Type B pancreatic cell (in vitro differentiated cells): ENCODE data around the gene C14orf132. TPM values are rescaled to one million over a fixed set of nuclear protein-coding genes. Genes with fewer than 3 reads are reported as not detected.
A peak's percentile ranks its signal among the peaks of the same experiment; 100 is the strongest.

ENCODE experiments used
- DNase-seq: peaks from one replicate; pipeline ENCODE4 v3.0.0; 2021; ENCODE audit warnings: mixed read lengths; ENCODE audit not compliant: unreplicated experiment; ENCODE audit errors: extremely low spot score
- H3K27ac Mint-ChIP-seq: 2 replicates; pipeline ENCODE4 v1.8.0; 2021; ENCODE audit warnings: mild to moderate bottlenecking, mixed read lengths
- H3K27me3 Mint-ChIP-seq: 2 replicates; pipeline ENCODE4 v1.8.0; 2021; ENCODE audit warnings: mixed read lengths
- H3K36me3 Mint-ChIP-seq: 2 replicates; pipeline ENCODE4 v1.8.0; 2021; ENCODE audit warnings: mixed read lengths
- H3K4me1 Mint-ChIP-seq: one replicate; pipeline ENCODE4 v1.8.0; 2021; ENCODE audit warnings: mixed read lengths; ENCODE audit not compliant: unreplicated experiment
- H3K4me3 Mint-ChIP-seq: 2 replicates; pipeline ENCODE4 v1.8.0; 2021; ENCODE audit warnings: mild to moderate bottlenecking, mixed read lengths
- H3K9me3 Mint-ChIP-seq: 2 replicates; pipeline ENCODE4 v1.8.0; 2021; ENCODE audit warnings: mixed read lengths
- CTCF ChIP-seq: fragments of 200-600 bp; sonication (generic); conservative IDR thresholded peaks from 2 replicates; pipeline ENCODE4 v1.5.0; 2021; ENCODE audit warnings: antibody characterized with exemption, mild to moderate bottlenecking
- total RNA-seq: library from RNA; stranded (reverse); gene quantifications from 2 replicates; pipeline ENCODE4 v1.2.1, GENCODE V29; 2021; ENCODE audit warnings: low replicate concordance

Gene C14orf132
- total RNA-seq, 1 donor from 2014 or later: 57.4 TPM

- H3K4me3 Mint-ChIP-seq: peak overlapping the region; percentile 46
Observed at GRCh38 chr14:96042248-96042930, 3.2 kb downstream of the C14orf132 start.

GRCh38 chr14:96046630-96047029 lies 7.5 kb downstream of the C14orf132 start:
- Mint-ChIP-seq H3K4me1 (peaks cover 9% of the 10 kb centered on the region), H3K27ac (no peak overlapping the region), H3K27me3 (peaks cover 5% of the 10 kb centered on the region), H3K36me3 (peaks cover 17% of the 10 kb centered on the region), H3K4me3 (no peak overlapping the region), H3K9me3 (no peaks in the 10 kb centered on the region)
- DNase-seq: no peak
- no peak for TF ChIP-seq CTCF

More at GRCh38 chr14:96042248-96042930, 3.2 kb downstream of the C14orf132 start:
- DNase-seq: no peak
- H3K27ac Mint-ChIP-seq: peak overlapping the region; percentile 10
- TF ChIP-seq CTCF: no peak
- peaks cover 31% of the 10 kb centered on the region for H3K27me3 Mint-ChIP-seq
- peaks cover 22% of the 10 kb centered on the region for H3K36me3 Mint-ChIP-seq
- peaks cover 22% of the 10 kb centered on the region for H3K4me1 Mint-ChIP-seq
- H3K9me3 Mint-ChIP-seq: no peaks in the 10 kb centered on the region

- DNase-seq: no peak
- H3K27ac Mint-ChIP-seq: no peak overlapping the region
- peaks cover 9% of the 10 kb centered on the region for H3K4me1 Mint-ChIP-seq
- H3K4me3 Mint-ChIP-seq: no peak overlapping the region
- H3K36me3 Mint-ChIP-seq: peaks cover 16% of the 10 kb centered on the region
- no peaks in the 10 kb centered on the region for H3K9me3 Mint-ChIP-seq
- peaks cover under 1% of the 10 kb centered on the region for H3K27me3 Mint-ChIP-seq
- TF ChIP-seq CTCF: no peak
Observed at GRCh38 chr14:96047101-96047500, 7.9 kb downstream of the C14orf132 start.

GRCh38 chr14:96049932-96050331 lies 10.8 kb downstream of the C14orf132 start:
- TF ChIP-seq CTCF: no peak
- DNase-seq: no peak
- H3K9me3 Mint-ChIP-seq: no peaks in the 10 kb centered on the region
- peaks cover 13% of the 10 kb centered on the region for H3K36me3 Mint-ChIP-seq
- H3K27ac Mint-ChIP-seq: no peak overlapping the region
- H3K4me3 Mint-ChIP-seq: no peak overlapping the region
- peaks cover 21% of the 10 kb centered on the region for H3K4me1 Mint-ChIP-seq
- H3K27me3 Mint-ChIP-seq: no peaks in the 10 kb centered on the region

GRCh38 chr14:96050482-96050881 lies 11.3 kb downstream of the C14orf132 start:
- Mint-ChIP-seq H3K4me3 (no peak overlapping the region), H3K27ac (no peak overlapping the region), H3K36me3 (peaks cover 9% of the 10 kb centered on the region), H3K9me3 (no peaks in the 10 kb centered on the region), H3K27me3 (no peaks in the 10 kb centered on the region), H3K4me1 (peaks cover 26% of the 10 kb centered on the region)
- no peak for DNase-seq
- no peak for TF ChIP-seq CTCF
